K562 (cell line): ENCODE results near the gene MYH9. TPM values are rescaled to one million over a fixed set of nuclear protein-coding genes. Genes with fewer than 3 reads are reported as not detected.

Experiments used
- ATAC-seq: fragments of 200-7000 bp; cut with Tn5 transposase; 3 replicates; pipeline ENCODE4 v1.9.1; 2020; ENCODE audit warnings: moderate library complexity
- BruUV-seq: library from RNA; stranded (reverse); fragments of 400-500 nt; replicated peaks from 2 replicates; lab custom pipeline; 2021; lab: Mats Ljungman, UMichigan
- CTCF ChIA-PET: fragments of 300-600 bp; formaldehyde crosslinking; extraction: SDS; loops from one replicate; lab custom pipeline; 2021; ENCODE audit warnings: low intra/inter-chr PET ratio; lab: Yijun Ruan, JAX
- POLR2A ChIA-PET: fragments of 300-600, 350-650 bp; sonication (Branson Sonifier 250); formaldehyde crosslinking; extraction: SDS; loops from one replicate; lab custom pipeline; 2021; ENCODE audit warnings: antibody characterized with exemption, inconsistent platforms; lab: Yijun Ruan, JAX
- DNase-seq, 4 experiments: peaks; one replicate each; pipeline versions ENCODE4 v3.0.0 to v3.0.0-alpha.2; 2011 to 2018; ENCODE audit warnings: low spot score in 3 of 4, mixed read lengths in 3 of 4; ENCODE audit errors: extremely low read depth in 1 of 4
- FAIRE-seq: peaks from 2 replicates; lab custom pipeline; 2011; peaks lifted over from hg19 to GRCh38; lab: Jason Lieb, UNC
- H2AFZ ChIP-seq: 2 replicates; pipeline ENCODE4 v1.6.0; 2011; ENCODE audit warnings: low read depth, low read length, control low read depth, inconsistent platforms
- H3K27ac ChIP-seq: fragments of 200-600 bp; 3 replicates; pipeline ENCODE4 v1.8.0; 2011; ENCODE audit warnings: low read depth, mild to moderate bottlenecking, control low read depth, inconsistent platforms, low read length, moderate library complexity, mixed read lengths; ENCODE audit errors: extremely low read depth
- H3K27me3 ChIP-seq, 2 experiments: fragments of 300-600 bp in 1 of 2; 2 replicates in 1 of 2; 3 replicates in 1 of 2; pipeline versions ENCODE4 v1.6.0 to v1.8.0; 2011; ENCODE audit warnings: inconsistent platforms in 2 of 2, low read length in 2 of 2, mild to moderate bottlenecking in 1 of 2, mixed read lengths in 1 of 2, moderate library complexity in 1 of 2; ENCODE audit not compliant: control insufficient read depth in 2 of 2, insufficient read depth in 2 of 2
- H3K36me3 ChIP-seq: fragments of 300-600 bp; 3 replicates; pipeline ENCODE4 v1.8.0; 2011; ENCODE audit warnings: mild to moderate bottlenecking, low read length, inconsistent platforms; ENCODE audit not compliant: control insufficient read depth, insufficient read depth
- H3K4me1 ChIP-seq, 2 experiments: fragments of 200-600 bp in 1 of 2; replicated peaks in 1 of 2; 2 replicates in 1 of 2; 3 replicates in 1 of 2; pipeline versions ENCODE4 v1.5.1 to v1.8.0; 2011; ENCODE audit warnings: inconsistent platforms in 2 of 2, low read length in 2 of 2, mild to moderate bottlenecking in 1 of 2, mixed read lengths in 1 of 2, moderate library complexity in 1 of 2; ENCODE audit not compliant: control insufficient read depth in 2 of 2, insufficient read depth in 2 of 2
- H3K4me2 ChIP-seq: 2 replicates; pipeline ENCODE4 v1.6.1; 2011; ENCODE audit warnings: low read length, control low read depth, inconsistent platforms, mixed read lengths; ENCODE audit not compliant: insufficient read depth
- H3K4me3 ChIP-seq: fragments of 200-600 bp; sonication (generic), shearing (Covaris generic); 2 replicates; pipeline ENCODE4 v1.5.1; 2016; ENCODE audit warnings: control low read depth, inconsistent platforms
- H3K79me2 ChIP-seq: fragments of 200-600 bp; 3 replicates; pipeline ENCODE4 v1.8.0; 2011; ENCODE audit warnings: low read length, inconsistent platforms; ENCODE audit not compliant: control insufficient read depth, insufficient read depth
- H3K9ac ChIP-seq, 2 experiments: 2 replicates each; pipeline versions ENCODE4 v1.6.0 to v1.6.1; 2011; ENCODE audit warnings: low read depth in 2 of 2, low read length in 2 of 2, control low read depth in 1 of 2, inconsistent platforms in 1 of 2, mild to moderate bottlenecking in 1 of 2, mixed read lengths in 1 of 2; ENCODE audit not compliant: insufficient read depth in 1 of 2
- H3K9me1 ChIP-seq: one replicate; pipeline ENCODE4 v1.6.0; 2011; ENCODE audit warnings: inconsistent platforms, mild to moderate bottlenecking, low read length, moderate library complexity; ENCODE audit not compliant: control insufficient read depth, insufficient read depth
- H3K9me3 ChIP-seq: replicated peaks from 2 replicates; pipeline ENCODE4 v1.5.1; 2011; ENCODE audit warnings: low read depth, low read length, inconsistent platforms; ENCODE audit not compliant: control insufficient read depth, insufficient read depth
- H4K20me1 ChIP-seq: replicated peaks from 2 replicates; pipeline ENCODE4 v1.6.1; 2011; ENCODE audit warnings: low read length, inconsistent platforms, mixed read lengths; ENCODE audit not compliant: control insufficient read depth, insufficient read depth
- BACH1 ChIP-seq: fragments of 200-800 bp; sonication (Bioruptor generic); IDR thresholded peaks from 2 replicates; pipeline ENCODE4 v1.6.1; 2016; ENCODE audit warnings: missing genetic modification characterization, missing compliant biosample characterization
- DNMT1 ChIP-seq: fragments of 450-650 bp; IDR thresholded peaks from 2 replicates; pipeline ENCODE4 v1.6.1; 2016; ENCODE audit warnings: antibody characterized with exemption, mild to moderate bottlenecking
- NR3C1 ChIP-seq: sonication (generic); formaldehyde crosslinking; IDR thresholded peaks from 2 replicates; pipeline ENCODE4 v1.8.1; 2022; ENCODE audit warnings: missing genetic modification reagents
- POLR2G ChIP-seq: fragments of 200-400 bp; formaldehyde crosslinking; IDR thresholded peaks from 2 replicates; pipeline ENCODE4 v1.6.1; 2017; ENCODE audit warnings: low read depth, mild to moderate bottlenecking, antibody characterized with exemption, low read length, moderate library complexity
- RBFOX2 ChIP-seq: fragments of 200-400 bp; formaldehyde crosslinking; IDR thresholded peaks from 2 replicates; pipeline ENCODE4 v1.6.1; 2017; ENCODE audit warnings: low read depth, mild to moderate bottlenecking, low read length, moderate library complexity
- SMAD3 ChIP-seq: fragments of 450-650 bp; formaldehyde crosslinking; conservative IDR thresholded peaks from 2 replicates; pipeline ENCODE4 v1.4.0; 2020; ENCODE audit warnings: mild to moderate bottlenecking
- ZNF253 ChIP-seq: fragments of 250-450 bp; sonication (Bioruptor Pico); conservative IDR thresholded peaks from 2 replicates; pipeline ENCODE4 v1.6.1; 2021; ENCODE audit warnings: mild to moderate bottlenecking
- WGBS: fragments of 100-300 bp; shearing (Covaris generic); methylation state at CpG from one replicate; pipeline ENCODE4 v1.1.6; 2016; ENCODE audit warnings: low coverage, mixed read lengths; ENCODE audit not compliant: insufficient coverage; ENCODE audit errors: missing lambda C conversion rate; 5-methylcytosine and 5-hydroxymethylcytosine counted together
- in situ Hi-C: fragments of 300-500 bp; cut with MboI; formaldehyde crosslinking; loops from 4 replicates; pipeline ENCODE4 v1.15.0; 2018; ENCODE audit warnings: inconsistent platforms, mixed read lengths
- intact Hi-C: fragments of 100-400 bp; cut with micrococcal nuclease; formaldehyde crosslinking; loops from 2 replicates; pipeline ENCODE4 v1.14.2; 2022
- polyA plus RNA-seq, 8 experiments: library from polyadenylated mRNA; depleted of rRNA in 4 of 8; stranded (reverse) in 5 of 8; unstranded in 3 of 8; fragments of >200 nt; fragmentation: Nextera tagmentation in 2 of 8; fragmentation: Illumina TruSeq in 1 of 8; extraction: Ambion mirVana in 2 of 8; extraction: Trizol in 1 of 8; gene quantifications; 2 replicates each; pipeline versions ENCODE4 v1.2.1 to v1.2.3, GENCODE V29; 2011 to 2014; ENCODE audit warnings: inconsistent platforms in 1 of 8, missing spikeins in 1 of 8
- total RNA-seq, 7 experiments: library from RNA; depleted of rRNA in 6 of 7; stranded (reverse); fragments of >200 nt in 6 of 7; fragmentation: Illumina TruSeq in 2 of 7; extraction: Trizol in 2 of 7; gene quantifications; 2 replicates each; pipeline versions ENCODE4 v1.2.1 to v1.2.3, GENCODE V29; 2011 to 2021; ENCODE audit warnings: low replicate concordance in 1 of 7

The MYH9 gene
- total and polyA plus RNA-seq, 9 of the 15 experiments (the other 6 are each of a cell fraction or from before 2014, with no cell fraction given), result 0.71 to 111 (median 24.6) TPM

- 86% methylated on average over 12 of the region's 15 CpGs for WGBS
- Histone ChIP-seq H4K20me1 (no peaks in the 10 kb centered on the region), H2AFZ (no peak overlapping the region), H3K9ac (peak overlapping the region; percentile 67 to 83), H3K79me2 (peaks cover 59% of the 10 kb centered on the region), H3K27me3 (no peaks in the 10 kb centered on the region), H3K9me1 (peaks cover 5% of the 10 kb centered on the region), H3K36me3 (peaks cover 76% of the 10 kb centered on the region), H3K4me2 (peak overlapping the region; percentile 8; the same call in 1 of the 2 replicates), H3K27ac (peak overlapping the region; percentile 91), H3K4me1 (peaks cover 72 to 75% of the 10 kb centered on the region in 2 experiments), H3K9me3 (no peaks in the 10 kb centered on the region), H3K4me3 (no peak overlapping the region)
- ATAC-seq, result no peak
- in situ Hi-C loops (no loop called here), intact Hi-C loops (loop anchor here (1.0 kb wide), 1 partner anchor 56 kb away; no protein-coding TSS in a partner anchor)
- CTCF ChIA-PET, result no interaction called here
- TF ChIP-seq ZNF253 (CRISPR knock-in tag) (no peak), NR3C1 (no peak), DNMT1 (no peak), POLR2G (peak; percentile 48; the same call in 1 of the 2 replicates), BACH1 (0 out of 2 replicates have a peak, but pooled peaks have one; percentile 1), RBFOX2 (peak; percentile 47; the same call in 1 of the 2 replicates), SMAD3 (CRISPR knock-in tag) (0 out of 2 replicates have a peak, but pooled peaks have one; percentile 26)
- DNase-seq, result no peak
- POLR2A ChIA-PET, result interaction anchor here (0.5 to 0.7 kb wide), 3 partner anchors 90 to 931 kb away, joined by 3 read pairs; no protein-coding TSS in a partner anchor
- no peak for FAIRE-seq
- BruUV-seq, result TSS peak; percentile 76
Observed at GRCh38 chr22:36331912-36332622, 55.7 kb downstream of the MYH9 start.
